Endodermal cell (in vitro differentiated cells): ENCODE results near the gene CRYAA. TPM values are rescaled to one million over a fixed set of nuclear protein-coding genes. Genes with fewer than 3 reads are reported as not detected.
"Not testable (repeated sequence)": the region's sequence is repeated elsewhere in the genome, so short reads cannot be mapped to it uniquely, and the experiment has no call there.

ENCODE experiments used
- DNase-seq: peaks from one replicate; pipeline ENCODE4 v3.0.0-alpha.2; 2017
- H3K27ac ChIP-seq: 2 replicates; pipeline ENCODE4 v1.5.1; 2013; ENCODE audit warnings: mild to moderate bottlenecking, low read depth, low read length, moderate library complexity
- H3K27me3 ChIP-seq: 2 replicates; pipeline ENCODE4 v1.6.1; 2013; ENCODE audit warnings: mild to moderate bottlenecking, low read length, moderate library complexity; ENCODE audit not compliant: insufficient read depth, control insufficient read depth, poor library complexity, severe bottlenecking
- H3K36me3 ChIP-seq: 2 replicates; pipeline ENCODE4 v1.7.0; 2013; ENCODE audit warnings: mild to moderate bottlenecking, low read length, moderate library complexity; ENCODE audit not compliant: control insufficient read depth, insufficient read depth
- H3K4me1 ChIP-seq: one replicate; pipeline ENCODE4 v1.7.0; 2013; ENCODE audit warnings: low read length; ENCODE audit not compliant: control insufficient read depth, insufficient read depth
- H3K4me3 ChIP-seq: 2 replicates; pipeline ENCODE4 v1.5.1; 2013; ENCODE audit warnings: mild to moderate bottlenecking, low read length, moderate library complexity
- H3K9ac ChIP-seq: 2 replicates; pipeline ENCODE4 v1.6.1; 2013; ENCODE audit warnings: mild to moderate bottlenecking, low read length, moderate library complexity; ENCODE audit not compliant: poor library complexity, severe bottlenecking; ENCODE audit errors: extremely low read depth
- H3K9me3 ChIP-seq: 2 replicates; pipeline ENCODE4 v1.6.1; 2013; ENCODE audit warnings: mild to moderate bottlenecking, low read length, moderate library complexity; ENCODE audit not compliant: control insufficient read depth
- H3K27ac Mint-ChIP-seq: 2 replicates; pipeline ENCODE4 v1.8.0; 2020; ENCODE audit warnings: mixed read lengths
- H3K27me3 Mint-ChIP-seq: 2 replicates; pipeline ENCODE4 v1.8.0; 2021; ENCODE audit warnings: mild to moderate bottlenecking, mixed read lengths; ENCODE audit not compliant: insufficient read depth
- H3K36me3 Mint-ChIP-seq: 2 replicates; pipeline ENCODE4 v1.8.0; 2020; ENCODE audit warnings: low read depth, mixed read lengths
- H3K4me1 Mint-ChIP-seq: 2 replicates; pipeline ENCODE4 v1.8.0; 2020; ENCODE audit warnings: mixed read lengths
- H3K4me3 Mint-ChIP-seq: 2 replicates; pipeline ENCODE4 v1.8.0; 2020; ENCODE audit warnings: mild to moderate bottlenecking, moderate library complexity, mixed read lengths
- H3K9me3 Mint-ChIP-seq: 2 replicates; pipeline ENCODE4 v1.8.0; 2020; ENCODE audit warnings: mild to moderate bottlenecking, mixed read lengths
- WGBS, 2 experiments: methylation state at CpG; one replicate each; pipeline versions ENCODE4 v1.1.5 to v1.1.7; 2013; ENCODE audit warnings: missing lambda C conversion rate in 2 of 2, mixed read lengths in 1 of 2; ENCODE audit not compliant: insufficient coverage in 1 of 2, insufficient read length in 1 of 2; 5-methylcytosine and 5-hydroxymethylcytosine counted together
- total RNA-seq, 2 donors: library from RNA; stranded (reverse); fragmentation: NEBNext Ultra II Directional in 1 of 2; extraction: Animal tissue kit (Norgen Biotek cat#: 25700) in 1 of 2; gene quantifications; 2 replicates in 1 of 2; 3 replicates in 1 of 2; pipeline ENCODE4 v1.2.1, GENCODE V29; 2021

Gene CRYAA
- total RNA-seq, 2 donors from 2014 or later: not detected

DNA sequence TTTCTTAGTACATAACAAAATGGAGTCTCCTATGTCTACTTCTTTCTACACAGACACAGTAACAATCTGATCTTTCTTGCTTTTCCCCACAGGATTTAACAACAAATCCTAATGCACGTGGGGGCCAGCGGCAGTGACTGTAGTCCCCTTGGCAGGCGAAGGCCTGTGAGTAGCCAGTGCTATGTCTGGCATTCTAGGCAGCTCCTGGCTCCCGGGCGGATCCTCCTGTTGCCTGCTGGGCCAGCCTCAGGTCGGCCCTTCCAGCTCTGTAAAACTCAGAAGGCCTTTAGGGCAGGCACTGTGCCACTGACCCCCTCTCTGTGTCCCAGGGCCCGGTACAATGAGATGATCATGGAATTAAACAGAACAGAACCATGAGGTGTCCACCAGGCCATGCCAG, 20.8 kb upstream of the CRYAA start:
- H3K36me3 Mint-ChIP-seq, H3K27ac ChIP-seq, H3K9ac ChIP-seq, H3K4me3 ChIP-seq, H3K4me1 ChIP-seq, H3K36me3 ChIP-seq, H3K27ac Mint-ChIP-seq, DNase-seq, H3K4me1 Mint-ChIP-seq, H3K27me3 ChIP-seq, H3K9me3 Mint-ChIP-seq, H3K4me3 Mint-ChIP-seq, H3K27me3 Mint-ChIP-seq, H3K9me3 ChIP-seq: not testable (repeated sequence)
- WGBS, 2 experiments: no CpG with 5 or more reads among the region's 7 CpGs

- DNase-seq, H3K36me3 ChIP-seq, H3K9me3 ChIP-seq, H3K27ac Mint-ChIP-seq, H3K4me1 ChIP-seq, H3K9me3 Mint-ChIP-seq, H3K27ac ChIP-seq, H3K4me3 Mint-ChIP-seq, H3K27me3 ChIP-seq, H3K9ac ChIP-seq, H3K36me3 Mint-ChIP-seq, H3K4me1 Mint-ChIP-seq, H3K4me3 ChIP-seq, H3K27me3 Mint-ChIP-seq: not testable (repeated sequence)
- WGBS, 2 experiments: no CpG with 5 or more reads among the region's 11 CpGs
Measured at GRCh38 chr21:43149344-43149743, 19.5 kb upstream of the CRYAA start.

DNA sequence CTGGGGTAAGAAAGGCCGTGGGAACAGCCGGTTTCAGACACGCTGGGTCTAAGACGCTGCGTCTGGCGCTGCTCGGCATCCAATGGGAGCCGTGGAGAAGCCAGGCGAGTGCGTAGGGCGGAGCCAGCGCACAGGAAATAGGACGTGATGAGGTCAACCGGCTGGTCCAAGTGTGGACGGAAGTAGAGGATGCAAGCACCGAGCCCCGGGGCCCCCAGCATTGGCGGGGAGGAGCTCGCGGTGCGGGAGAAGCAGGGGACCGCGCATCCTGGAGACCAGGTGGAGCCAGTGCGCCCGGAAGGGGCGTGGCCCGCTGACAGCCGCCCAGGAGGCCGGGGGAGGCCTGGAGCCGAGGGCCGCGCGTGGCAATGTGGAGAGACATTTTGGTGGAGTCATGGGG, 15.2 kb upstream of the CRYAA start:
- H3K27me3 ChIP-seq, H3K9ac ChIP-seq: not testable (repeated sequence)

DNA sequence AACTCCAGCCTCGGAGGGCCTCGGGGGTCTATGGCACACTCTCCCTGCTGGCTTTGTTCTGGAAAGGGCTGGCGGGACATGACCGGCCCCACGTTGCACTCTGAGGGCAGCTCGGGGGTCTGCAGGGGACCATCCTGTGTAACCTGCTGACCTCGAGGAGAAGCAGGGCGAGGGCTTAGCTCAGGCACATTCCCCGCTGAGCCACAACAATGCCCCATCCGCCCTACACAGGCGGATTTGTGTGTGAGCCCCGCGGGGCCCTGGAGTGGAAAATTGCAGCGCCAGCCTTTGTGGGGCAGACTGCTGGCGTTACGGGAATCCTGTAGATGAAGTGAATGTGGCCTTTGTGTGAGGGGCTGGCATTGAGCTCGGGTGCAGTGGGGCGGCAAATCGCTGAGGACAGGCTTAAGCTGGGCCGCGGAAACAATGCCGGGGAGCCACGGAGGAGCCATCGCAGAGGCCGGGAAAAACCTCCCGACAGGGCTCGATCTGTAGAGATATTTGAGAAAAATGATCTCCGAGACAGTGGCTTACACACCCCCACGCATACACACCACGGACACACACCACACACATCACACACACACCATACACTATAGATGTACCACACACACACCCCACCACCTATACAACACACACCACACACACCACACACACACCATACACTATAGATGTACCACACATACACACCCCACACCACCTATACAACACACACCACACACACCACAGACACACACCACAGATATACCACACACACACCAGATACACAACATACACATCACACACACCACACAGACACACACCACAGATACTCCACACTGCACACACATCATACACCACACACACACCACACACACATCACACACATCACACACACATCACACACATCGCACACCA, 9.3 kb upstream of the CRYAA start:
- H3K9me3 ChIP-seq, H3K4me1 ChIP-seq, H3K9ac ChIP-seq, H3K9me3 Mint-ChIP-seq, H3K4me3 ChIP-seq, H3K27ac Mint-ChIP-seq, H3K4me3 Mint-ChIP-seq, H3K27me3 Mint-ChIP-seq, H3K36me3 ChIP-seq, H3K27ac ChIP-seq, H3K36me3 Mint-ChIP-seq, H3K27me3 ChIP-seq, DNase-seq, H3K4me1 Mint-ChIP-seq: not testable (repeated sequence)
- no CpG with 5 or more reads among the region's 31 CpGs for whole genome bisulfite sequencing, 2 experiments

More for the DNA sequence above, 15.2 kb upstream of the CRYAA start:
- H3K9me3 Mint-ChIP-seq, H3K4me1 ChIP-seq, H3K27ac Mint-ChIP-seq, H3K27ac ChIP-seq, H3K4me3 ChIP-seq, H3K27me3 Mint-ChIP-seq, H3K36me3 Mint-ChIP-seq, H3K9me3 ChIP-seq, H3K4me3 Mint-ChIP-seq, H3K4me1 Mint-ChIP-seq, H3K36me3 ChIP-seq, DNase-seq: not testable (repeated sequence)
- no CpG with 5 or more reads among the region's 33 CpGs for whole genome bisulfite sequencing, 2 experiments

DNA sequence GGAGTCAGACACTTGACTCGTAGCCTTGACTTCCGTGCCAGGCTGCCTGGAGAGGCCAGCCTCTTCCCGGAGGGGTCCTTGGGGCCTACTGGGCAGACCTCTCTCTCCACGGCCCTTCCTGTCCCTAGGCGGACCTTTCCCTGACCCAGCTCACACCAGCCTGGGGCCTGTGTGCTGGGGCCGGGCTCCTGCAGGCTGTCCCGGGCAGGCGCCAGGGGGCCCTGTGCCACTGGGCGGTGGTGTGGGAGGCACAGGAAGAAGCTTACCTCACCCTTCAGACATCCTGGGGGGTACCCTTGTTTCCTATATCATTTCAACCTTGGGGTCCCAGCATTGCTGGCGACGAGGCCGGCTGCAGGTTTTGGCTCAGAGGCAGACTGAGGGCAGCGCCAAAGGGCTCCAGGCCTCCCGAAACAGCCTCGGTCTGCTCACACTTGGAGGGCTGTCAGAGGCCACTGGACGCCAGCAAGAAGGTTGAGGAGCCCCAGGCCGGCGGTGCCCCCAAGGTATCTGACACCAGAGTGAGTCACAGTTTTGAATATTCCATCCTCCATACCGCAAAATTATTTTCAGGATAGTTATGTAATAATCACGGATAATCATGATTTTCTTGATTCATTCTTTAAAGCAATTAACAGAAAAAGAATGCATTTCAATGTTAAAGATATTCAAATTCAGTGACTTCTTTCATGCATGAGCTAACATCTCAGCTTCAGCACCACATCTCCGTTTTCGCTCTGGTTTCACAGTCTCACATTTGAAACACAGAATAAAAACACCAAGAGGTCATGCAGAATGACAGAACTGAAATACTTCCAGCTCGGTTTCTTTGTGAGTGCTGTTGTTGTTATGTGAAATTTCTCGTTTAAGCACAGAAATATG, 6.7 kb upstream of the CRYAA start:
- H3K9ac ChIP-seq, H3K27me3 Mint-ChIP-seq, H3K4me1 Mint-ChIP-seq, H3K4me3 ChIP-seq, H3K36me3 ChIP-seq, H3K4me3 Mint-ChIP-seq, H3K9me3 ChIP-seq, DNase-seq, H3K36me3 Mint-ChIP-seq, H3K27ac ChIP-seq, H3K9me3 Mint-ChIP-seq, H3K4me1 ChIP-seq, H3K27ac Mint-ChIP-seq, H3K27me3 ChIP-seq: not testable (repeated sequence)
- WGBS, 2 experiments: no CpG with 5 or more reads among the region's 24 CpGs

DNA sequence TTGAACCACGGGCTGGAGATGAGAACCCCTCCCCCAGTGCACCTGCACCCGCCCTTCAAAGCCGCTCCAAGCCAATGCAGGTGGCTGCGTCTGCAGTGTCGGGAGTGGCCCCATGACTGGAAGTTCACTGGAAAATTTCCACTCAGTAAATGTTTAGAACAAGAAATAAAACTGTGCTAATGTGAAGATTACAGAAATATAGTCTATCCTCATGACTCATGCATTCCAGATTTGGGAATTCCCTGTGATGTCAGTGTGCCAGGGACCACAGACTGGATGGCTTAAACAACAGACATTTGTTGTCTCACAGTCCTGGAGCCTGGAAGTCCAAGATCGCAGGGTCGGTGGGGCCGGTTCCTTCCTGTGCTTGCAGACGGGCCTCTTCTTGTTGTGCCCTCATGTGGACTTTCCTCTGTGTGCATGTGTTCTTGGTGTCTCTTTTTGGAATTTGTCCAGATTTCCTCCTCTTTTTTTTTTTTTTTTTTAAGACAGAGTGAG, 6.1 kb upstream of the CRYAA start:
- not testable (repeated sequence) for H3K4me1 Mint-ChIP-seq

More for the DNA sequence above, 6.1 kb upstream of the CRYAA start:
- not testable (repeated sequence) for H3K36me3 ChIP-seq, H3K27me3 ChIP-seq, H3K27me3 Mint-ChIP-seq, H3K36me3 Mint-ChIP-seq, H3K4me3 ChIP-seq, H3K27ac ChIP-seq, H3K4me1 ChIP-seq, DNase-seq, H3K9me3 Mint-ChIP-seq, H3K9me3 ChIP-seq, H3K4me3 Mint-ChIP-seq, H3K27ac Mint-ChIP-seq, H3K9ac ChIP-seq
- no CpG with 5 or more reads among the region's 9 CpGs for WGBS, 2 experiments
